ENCODE measurements around the gene MAGI3.

- TF ChIP-seq CTCF (IDR thresholded peaks at IDR 0.05; ENCODE audit: low read depth, low read length) (no peak), EZH2phosphoT487 (IDR thresholded peaks at IDR 0.05; ENCODE audit: low read depth) (no peak)
Measured at GRCh38 chr1:113617438-113618141, 227.3 kb downstream of the MAGI3 start.

All from OCI-LY3 (cell line).